B cell (primary cell): ENCODE measurements around the gene TMEM69. TPM values are rescaled to one million over a fixed set of nuclear protein-coding genes. Genes with fewer than 3 reads are reported as not detected.

Source experiments
- ATAC-seq: fragments of 200-7000 bp; cut with Tn5 transposase; one replicate; pipeline ENCODE4 v1.10.0; 2021; ENCODE audit warnings: low read depth, mild to moderate bottlenecking, moderate number of reproducible peaks, moderate library complexity
- CTCF ChIA-PET: fragments of 350-600 bp; sonication (Branson Sonifier 250); formaldehyde crosslinking; loops from one replicate; lab custom pipeline; 2021; ENCODE audit warnings: antibody characterized with exemption, inconsistent platforms; lab: Charles Lee
- POLR2A ChIA-PET: fragments of 350-600 bp; sonication (Branson Sonifier 250); formaldehyde crosslinking; loops from one replicate; lab custom pipeline; 2021; ENCODE audit warnings: antibody characterized with exemption; lab: Charles Lee
- DNase-seq: peaks from one replicate; pipeline ENCODE4 v3.0.0; 2013
- H2AFZ ChIP-seq: 2 replicates; pipeline ENCODE4 v1.6.1; 2012; ENCODE audit warnings: mild to moderate bottlenecking, low read depth, low read length; ENCODE audit not compliant: insufficient read depth, poor library complexity, severe bottlenecking
- H3K27ac ChIP-seq, 2 donors: 1 replicate in 1 of 2; 2 replicates in 1 of 2; pipeline ENCODE4 v1.5.1; 2012 to 2013; ENCODE audit warnings: low read length in 2 of 2, mild to moderate bottlenecking in 2 of 2, moderate library complexity in 1 of 2
- H3K27me3 ChIP-seq, 4 experiments: fragments of 200-600 bp in 1 of 4; sonication (generic) in 1 of 4; replicated peaks in 1 of 4; 1 replicate in 2 of 4; 2 replicates in 2 of 4; pipeline versions ENCODE4 v1.6.1 to v1.7.0; 2013 to 2016; ENCODE audit warnings: low read length in 3 of 4, mild to moderate bottlenecking in 2 of 4, mixed read lengths in 1 of 4, moderate library complexity in 1 of 4; ENCODE audit not compliant: insufficient read depth in 4 of 4, control insufficient read depth in 3 of 4; ENCODE audit errors: control extremely low read depth in 1 of 4
- H3K36me3 ChIP-seq, 2 experiments: replicated peaks in 1 of 2; 1 replicate in 1 of 2; 2 replicates in 1 of 2; pipeline versions ENCODE4 v1.6.1 to v1.7.1; 2013; ENCODE audit warnings: low read length in 1 of 2; ENCODE audit not compliant: insufficient read depth in 2 of 2, control insufficient read depth in 1 of 2; ENCODE audit errors: control extremely low read depth in 1 of 2, extremely low read depth in 1 of 2
- H3K4me1 ChIP-seq, 2 donors: fragments of 200-600 bp in 1 of 2; sonication (generic) in 1 of 2; 1 replicate in 1 of 2; 2 replicates in 1 of 2; pipeline versions ENCODE4 v1.5.1 to v1.6.1; 2013 to 2017; ENCODE audit warnings: low read length in 2 of 2; ENCODE audit not compliant: control insufficient read depth in 2 of 2, insufficient read depth in 2 of 2
- H3K4me2 ChIP-seq: replicated peaks from 2 replicates; pipeline ENCODE3; 2012; ENCODE audit warnings: mild to moderate bottlenecking, low read depth, low read length; ENCODE audit not compliant: poor library complexity, severe bottlenecking
- H3K4me3 ChIP-seq, 5 experiments: fragments of 200-600 bp in 1 of 5; sonication (generic) in 1 of 5; 1 replicate in 3 of 5; 2 replicates in 2 of 5; pipeline versions ENCODE4 v1.5.1 to v1.7.0; 2011 to 2016; ENCODE audit warnings: low read length in 4 of 5, mild to moderate bottlenecking in 4 of 5, low read depth in 2 of 5, control low read depth in 1 of 5, moderate library complexity in 1 of 5; ENCODE audit not compliant: insufficient read depth in 1 of 5; ENCODE audit errors: control extremely low read depth in 1 of 5, extremely low read depth in 1 of 5
- H3K79me2 ChIP-seq: fragments of 200-600 bp; sonication (generic); one replicate; pipeline ENCODE4 v1.6.0; 2016; ENCODE audit warnings: low read length; ENCODE audit not compliant: control insufficient read depth, insufficient read depth
- H3K9ac ChIP-seq: fragments of 200-600 bp; sonication (generic); 2 replicates; pipeline ENCODE4 v1.6.1; 2017; ENCODE audit warnings: mild to moderate bottlenecking, low read length, moderate library complexity
- H3K9me3 ChIP-seq, 3 donors: one replicate each; pipeline versions ENCODE4 v1.6.1 to v1.7.1; 2013; ENCODE audit warnings: low read length in 2 of 3; ENCODE audit not compliant: control insufficient read depth in 2 of 3, insufficient read depth in 1 of 3; ENCODE audit errors: control extremely low read depth in 1 of 3
- H4K20me1 ChIP-seq: 2 replicates; pipeline ENCODE4 v1.6.0; 2012; ENCODE audit warnings: mild to moderate bottlenecking, low read length; ENCODE audit not compliant: insufficient read depth, control insufficient read depth, poor library complexity, severe bottlenecking
- H3K27ac Mint-ChIP-seq: one replicate; pipeline ENCODE4 v1.8.0; 2021; ENCODE audit warnings: mixed read lengths
- H3K27me3 Mint-ChIP-seq: one replicate; pipeline ENCODE4 v1.8.0; 2021; ENCODE audit warnings: mixed read lengths
- H3K4me1 Mint-ChIP-seq: one replicate; pipeline ENCODE4 v1.8.0; 2021; ENCODE audit warnings: mixed read lengths
- H3K4me3 Mint-ChIP-seq: one replicate; pipeline ENCODE4 v1.8.0; 2021; ENCODE audit warnings: mixed read lengths
- H3K9me3 Mint-ChIP-seq: one replicate; pipeline ENCODE4 v1.8.0; 2022; ENCODE audit warnings: mixed read lengths; ENCODE audit not compliant: insufficient read depth
- EZH2 ChIP-seq: IDR thresholded peaks from 2 replicates; pipeline ENCODE4 v1.6.1; 2012; ENCODE audit warnings: borderline replicate concordance, low read depth, mild to moderate bottlenecking, moderate library complexity, low read length; ENCODE audit not compliant: insufficient read depth, poor library complexity, severe bottlenecking
- WGBS: methylation state at CpG from one replicate; pipeline ENCODE4 v1.1.5; 2013; ENCODE audit warnings: missing lambda C conversion rate; ENCODE audit not compliant: insufficient coverage; 5-methylcytosine and 5-hydroxymethylcytosine counted together
- intact Hi-C: fragments of 100-400 bp; cut with micrococcal nuclease; formaldehyde crosslinking; loops from one replicate; pipeline ENCODE4 v1.10.0; 2022
- polyA plus RNA-seq: library from polyadenylated mRNA; depleted of rRNA; stranded (reverse); fragments of >200 nt; gene quantifications from 2 replicates; pipeline ENCODE4 v1.2.3, GENCODE V29; 2012
- total RNA-seq, 2 donors: library from RNA; stranded (reverse); fragments of 120-200 nt in 1 of 2; gene quantifications; 1 replicate in 1 of 2; 2 replicates in 1 of 2; pipeline versions ENCODE4 v1.2.3 to v1.2.4, GENCODE V29; 2013 to 2022
- TF ChIP-seq, protein P1 (sequence below): fragments of 200-600 bp; IDR thresholded peaks from one replicate; pipeline ENCODE4 v1.8.0; 2022; ENCODE audit warnings: antibody characterized with exemption, mild to moderate bottlenecking

TMEM69 gene
- total and polyA plus RNA-seq, 2 donors (not counting 1 experiment from before 2014, with no cell fraction given): 21.8 to 34.2 TPM

DNA sequence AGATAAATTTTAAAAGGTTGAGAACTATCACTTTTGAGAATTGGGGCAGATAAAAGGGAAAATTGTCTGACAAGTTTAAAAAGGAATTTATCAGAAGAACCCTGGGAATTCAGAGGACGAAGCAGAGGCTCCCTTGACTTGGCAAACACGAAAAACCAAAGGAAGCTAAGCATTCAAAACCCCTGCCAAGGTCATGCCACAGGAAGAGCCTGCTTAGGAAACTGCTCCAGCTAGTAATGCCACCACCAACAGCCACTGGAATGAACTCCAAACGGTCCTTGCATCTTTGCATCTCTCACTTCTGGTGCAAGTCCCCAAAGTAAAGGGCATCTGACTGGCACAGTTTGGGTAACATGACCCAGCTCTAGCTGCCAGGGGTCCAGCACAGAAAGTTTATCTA lies 8.9 kb upstream of the TMEM69 start:
- peaks cover 71% of the 10 kb centered on the region for H3K4me1 Mint-ChIP-seq
- ChIA-PET CTCF (no interaction called here), POLR2A (no interaction called here)
- 22% methylated on average over 3 of the region's 3 CpGs for WGBS
- H4K20me1 ChIP-seq: peaks cover 70% of the 10 kb centered on the region
- no peak overlapping the region for H3K27ac Mint-ChIP-seq
- no peaks in the 10 kb centered on the region for H3K27me3 ChIP-seq
- H3K9me3 Mint-ChIP-seq: no peaks in the 10 kb centered on the region
- H3K4me3 ChIP-seq: no peak overlapping the region
- DNase-seq (no peak), ATAC-seq (no peak)
- peak overlapping the region; percentile 23 for H3K4me2 ChIP-seq
- peaks cover 99% of the 10 kb centered on the region for H3K79me2 ChIP-seq
- peaks cover 13 to 40% of the 10 kb centered on the region in 2 donors for H3K4me1 ChIP-seq
- peak overlapping the region; percentile 57 for H3K4me3 Mint-ChIP-seq
- H2AFZ ChIP-seq: no peak overlapping the region
- intact Hi-C loops: no loop called here
- no peaks in the 10 kb centered on the region for H3K36me3 ChIP-seq
- no peak overlapping the region for H3K9ac ChIP-seq
- TF ChIP-seq EZH2: no peak
- TF ChIP-seq, protein P1, sequence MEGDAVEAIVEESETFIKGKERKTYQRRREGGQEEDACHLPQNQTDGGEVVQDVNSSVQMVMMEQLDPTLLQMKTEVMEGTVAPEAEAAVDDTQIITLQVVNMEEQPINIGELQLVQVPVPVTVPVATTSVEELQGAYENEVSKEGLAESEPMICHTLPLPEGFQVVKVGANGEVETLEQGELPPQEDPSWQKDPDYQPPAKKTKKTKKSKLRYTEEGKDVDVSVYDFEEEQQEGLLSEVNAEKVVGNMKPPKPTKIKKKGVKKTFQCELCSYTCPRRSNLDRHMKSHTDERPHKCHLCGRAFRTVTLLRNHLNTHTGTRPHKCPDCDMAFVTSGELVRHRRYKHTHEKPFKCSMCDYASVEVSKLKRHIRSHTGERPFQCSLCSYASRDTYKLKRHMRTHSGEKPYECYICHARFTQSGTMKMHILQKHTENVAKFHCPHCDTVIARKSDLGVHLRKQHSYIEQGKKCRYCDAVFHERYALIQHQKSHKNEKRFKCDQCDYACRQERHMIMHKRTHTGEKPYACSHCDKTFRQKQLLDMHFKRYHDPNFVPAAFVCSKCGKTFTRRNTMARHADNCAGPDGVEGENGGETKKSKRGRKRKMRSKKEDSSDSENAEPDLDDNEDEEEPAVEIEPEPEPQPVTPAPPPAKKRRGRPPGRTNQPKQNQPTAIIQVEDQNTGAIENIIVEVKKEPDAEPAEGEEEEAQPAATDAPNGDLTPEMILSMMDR: no peak
- peak overlapping the region in 1 of 2 donors; percentile 32 for H3K27ac ChIP-seq
- H3K27me3 Mint-ChIP-seq: no peaks in the 10 kb centered on the region
- no peaks in the 10 kb centered on the region for H3K9me3 ChIP-seq

DNA sequence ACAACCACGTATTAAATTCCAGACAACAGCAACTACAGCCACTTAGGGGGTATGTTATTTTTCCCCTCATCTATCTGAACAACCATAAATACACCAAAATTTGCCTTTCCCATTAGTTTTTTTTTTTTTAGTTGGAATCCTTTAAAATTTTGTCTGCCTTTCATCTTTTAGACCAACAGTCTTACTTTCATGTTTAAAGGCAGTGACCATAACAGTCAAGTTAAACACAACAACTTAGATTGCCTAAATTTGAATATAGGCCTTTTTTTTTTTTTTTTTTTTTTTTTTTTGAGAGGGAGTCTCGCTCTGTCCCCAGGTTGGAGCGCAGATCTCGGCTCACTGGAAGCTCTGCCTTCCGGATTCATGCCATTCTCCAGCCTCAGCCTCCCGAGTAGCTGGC lies 5.0 kb upstream of the TMEM69 start:
- no peak for TF ChIP-seq EZH2
- TF ChIP-seq, protein P1: no peak
- no peak for ATAC-seq
- Mint-ChIP-seq H3K9me3 (no peaks in the 10 kb centered on the region), H3K4me1 (peaks cover 69% of the 10 kb centered on the region), H3K27me3 (no peaks in the 10 kb centered on the region), H3K27ac (no peak overlapping the region), H3K4me3 (no peak overlapping the region)
- ChIA-PET POLR2A (interaction anchor here (0.6 to 0.7 kb wide), 2 partner anchors 12 to 1009 kb away, joined by 3 to 6 read pairs; no protein-coding TSS in a partner anchor), CTCF (no interaction called here)
- no CpG with 5 or more reads among the region's 6 CpGs for WGBS
- no peak overlapping the region for H3K9ac ChIP-seq
- no peak overlapping the region for H3K4me2 ChIP-seq
- intact Hi-C loops: loop anchor here (10.0 kb wide), 1 partner anchor 948 kb away; the partner anchor contains the start of genes KIF2C and RNU5D-1
- H3K79me2 ChIP-seq: peaks cover 84% of the 10 kb centered on the region
- no peak overlapping the region for H3K4me3 ChIP-seq
- no peaks in the 10 kb centered on the region for H3K9me3 ChIP-seq
- H3K4me1 ChIP-seq: peaks cover 23 to 49% of the 10 kb centered on the region in 2 donors
- no peaks in the 10 kb centered on the region for H3K36me3 ChIP-seq
- H2AFZ ChIP-seq: no peak overlapping the region
- DNase-seq: no peak
- no peaks in the 10 kb centered on the region for H3K27me3 ChIP-seq
- no peak overlapping the region for H3K27ac ChIP-seq
- H4K20me1 ChIP-seq: peaks cover 47% of the 10 kb centered on the region
